Endothelial cell of umbilical vein (primary cell): ENCODE results near the gene LMX1A.

Source experiments
- CTCF ChIP-seq, 2 donors: IDR thresholded peaks; 1 replicate in 1 of 2; 2 replicates in 1 of 2; pipeline ENCODE4 v1.5.1; 2011; ENCODE audit warnings: low read length in 2 of 2, mild to moderate bottlenecking in 2 of 2, moderate library complexity in 2 of 2, control low read depth in 1 of 2, inconsistent platforms in 1 of 2, low read depth in 1 of 2; ENCODE audit not compliant: insufficient read depth in 1 of 2; ENCODE audit errors: extremely low read depth in 1 of 2
- EZH2 ChIP-seq: IDR thresholded peaks from 2 replicates; pipeline ENCODE4 v1.6.1; 2012; ENCODE audit warnings: borderline replicate concordance, low read depth, mild to moderate bottlenecking, moderate library complexity, low read length, inconsistent platforms; ENCODE audit not compliant: severe bottlenecking
- FOS ChIP-seq: IDR thresholded peaks from 2 replicates; pipeline ENCODE4 v1.6.1; 2011; ENCODE audit warnings: mild to moderate bottlenecking, low read length, moderate library complexity, borderline replicate concordance; ENCODE audit not compliant: insufficient read depth
- GATA2 ChIP-seq: IDR thresholded peaks from 2 replicates; pipeline ENCODE4 v1.7.0; 2011; ENCODE audit warnings: low read depth, mild to moderate bottlenecking, moderate library complexity, mixed read lengths, low read length; ENCODE audit not compliant: insufficient read length, insufficient read depth
- JUN ChIP-seq: IDR thresholded peaks from 2 replicates; pipeline ENCODE4 v1.6.1; 2011; ENCODE audit warnings: borderline replicate concordance, low read depth; ENCODE audit not compliant: insufficient read length, insufficient read depth
- POLR2A ChIP-seq: IDR thresholded peaks from 2 replicates; pipeline ENCODE4 v1.6.1; 2012; ENCODE audit warnings: low read depth, mild to moderate bottlenecking, control low read depth, low read length
- POLR2AphosphoS5 ChIP-seq: IDR thresholded peaks from 2 replicates; pipeline ENCODE4 v1.6.1; 2012; ENCODE audit warnings: low read depth, mild to moderate bottlenecking, control low read depth, low read length, moderate library complexity; ENCODE audit not compliant: insufficient read depth

- TF ChIP-seq CTCF (IDR thresholded peaks at IDR 0.05; ENCODE audit: extremely low read depth in 1 of 2, insufficient read depth in 1 of 2, low read depth in 1 of 2, low read length in 2 of 2) (no peak), POLR2AphosphoS5 (no peak), FOS (no peak), POLR2A (no peak), EZH2 (no peak), JUN (no peak), GATA2 (no peak)
Measured at GRCh38 chr1:165330483-165330882, 26.0 kb downstream of the LMX1A start.
